DND-41 (cell line): ENCODE results near the gene FHIT.

ENCODE experiments used
- ATAC-seq: fragments of 200-7000 bp; cut with Tn5 transposase; 3 replicates; pipeline ENCODE4 v1.9.1; 2021; ENCODE audit warnings: low read depth; ENCODE audit not compliant: insufficient read depth
- DNase-seq: peaks from one replicate; pipeline ENCODE4 v3.0.0-alpha.2; 2020
- H2AFZ ChIP-seq: 2 replicates; pipeline ENCODE4 v1.6.0; 2012; ENCODE audit warnings: low read depth, low read length
- H3K27ac ChIP-seq: 2 replicates; pipeline ENCODE4 v1.5.1; 2012; ENCODE audit warnings: low read length, inconsistent platforms
- H3K27me3 ChIP-seq: fragments of 200-600 bp; sonication (generic); 2 replicates; pipeline ENCODE4 v1.6.0; 2012; ENCODE audit warnings: low read length, mild to moderate bottlenecking, inconsistent platforms; ENCODE audit not compliant: insufficient read depth, poor library complexity
- H3K36me3 ChIP-seq: 2 replicates; pipeline ENCODE4 v1.5.1; 2012; ENCODE audit warnings: low read length, inconsistent platforms; ENCODE audit not compliant: insufficient read depth
- H3K4me1 ChIP-seq: 2 replicates; pipeline ENCODE4 v1.5.1; 2012; ENCODE audit warnings: mild to moderate bottlenecking, low read length; ENCODE audit not compliant: insufficient read depth
- H3K4me2 ChIP-seq: 2 replicates; pipeline ENCODE4 v1.6.0; 2012; ENCODE audit warnings: mild to moderate bottlenecking, moderate library complexity, low read length, inconsistent platforms; ENCODE audit not compliant: insufficient read depth
- H3K4me3 ChIP-seq, 2 experiments: fragments of 200-600 bp in 1 of 2; shearing (Covaris generic) in 1 of 2; 2 replicates each; pipeline ENCODE4 v1.5.1; 2012 to 2016; ENCODE audit warnings: inconsistent platforms in 2 of 2, low read length in 2 of 2, mild to moderate bottlenecking in 2 of 2, low read depth in 1 of 2, moderate library complexity in 1 of 2
- H3K79me2 ChIP-seq: 2 replicates; pipeline ENCODE4 v1.6.0; 2012; ENCODE audit warnings: low read length, inconsistent platforms; ENCODE audit not compliant: insufficient read depth
- H3K9ac ChIP-seq: 2 replicates; pipeline ENCODE4 v1.6.0; 2012; ENCODE audit warnings: low read depth, mild to moderate bottlenecking, inconsistent platforms, low read length, moderate library complexity
- H3K9me3 ChIP-seq: 2 replicates; pipeline ENCODE4 v1.5.1; 2012; ENCODE audit warnings: low read length, moderate library complexity, mild to moderate bottlenecking, inconsistent platforms; ENCODE audit not compliant: insufficient read depth, severe bottlenecking
- H4K20me1 ChIP-seq: 2 replicates; pipeline ENCODE4 v1.6.0; 2012; ENCODE audit warnings: low read length; ENCODE audit not compliant: insufficient read depth
- EZH2 ChIP-seq: IDR thresholded peaks from 3 replicates; pipeline ENCODE4 v1.6.1; 2012; ENCODE audit warnings: borderline replicate concordance, low read depth, mild to moderate bottlenecking, moderate library complexity, low read length, inconsistent platforms; ENCODE audit not compliant: severe bottlenecking
- TF ChIP-seq, protein P1 (sequence below): IDR thresholded peaks from 2 replicates; pipeline ENCODE4 v1.5.1; 2012; ENCODE audit warnings: borderline replicate concordance, low read length, moderate library complexity, mild to moderate bottlenecking; ENCODE audit not compliant: poor library complexity, severe bottlenecking; ENCODE audit errors: extremely low read depth

The FHIT gene

DNA sequence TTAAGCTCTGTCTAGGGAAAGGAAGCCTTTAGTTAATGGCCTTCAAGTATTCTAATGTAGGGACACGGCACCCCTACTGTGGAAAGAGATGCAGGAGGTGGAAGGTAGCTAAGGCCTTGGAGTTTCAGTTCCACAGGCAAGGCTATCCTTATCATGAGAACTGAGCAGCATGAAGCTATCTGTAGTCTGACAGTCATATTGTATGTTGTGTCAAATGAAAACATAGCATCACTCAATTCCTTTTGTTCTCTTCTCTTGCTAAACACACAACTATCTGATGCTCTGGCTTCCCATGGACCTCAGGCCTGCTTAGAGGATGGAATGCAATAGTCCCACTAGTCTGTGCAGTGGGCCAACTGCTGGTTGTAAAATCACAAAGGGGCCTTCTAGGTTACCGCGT lies 380.9 kb downstream of the FHIT start:
- H3K4me3 ChIP-seq: no peak overlapping the region
- H3K79me2 ChIP-seq: no peaks in the 10 kb centered on the region
- no peaks in the 10 kb centered on the region for H3K4me1 ChIP-seq
- TF ChIP-seq, protein P1, sequence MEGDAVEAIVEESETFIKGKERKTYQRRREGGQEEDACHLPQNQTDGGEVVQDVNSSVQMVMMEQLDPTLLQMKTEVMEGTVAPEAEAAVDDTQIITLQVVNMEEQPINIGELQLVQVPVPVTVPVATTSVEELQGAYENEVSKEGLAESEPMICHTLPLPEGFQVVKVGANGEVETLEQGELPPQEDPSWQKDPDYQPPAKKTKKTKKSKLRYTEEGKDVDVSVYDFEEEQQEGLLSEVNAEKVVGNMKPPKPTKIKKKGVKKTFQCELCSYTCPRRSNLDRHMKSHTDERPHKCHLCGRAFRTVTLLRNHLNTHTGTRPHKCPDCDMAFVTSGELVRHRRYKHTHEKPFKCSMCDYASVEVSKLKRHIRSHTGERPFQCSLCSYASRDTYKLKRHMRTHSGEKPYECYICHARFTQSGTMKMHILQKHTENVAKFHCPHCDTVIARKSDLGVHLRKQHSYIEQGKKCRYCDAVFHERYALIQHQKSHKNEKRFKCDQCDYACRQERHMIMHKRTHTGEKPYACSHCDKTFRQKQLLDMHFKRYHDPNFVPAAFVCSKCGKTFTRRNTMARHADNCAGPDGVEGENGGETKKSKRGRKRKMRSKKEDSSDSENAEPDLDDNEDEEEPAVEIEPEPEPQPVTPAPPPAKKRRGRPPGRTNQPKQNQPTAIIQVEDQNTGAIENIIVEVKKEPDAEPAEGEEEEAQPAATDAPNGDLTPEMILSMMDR: no peak
- TF ChIP-seq EZH2: no peak
- H3K9ac ChIP-seq: no peak overlapping the region
- no peak overlapping the region for H2AFZ ChIP-seq
- H3K27me3 ChIP-seq: no peaks in the 10 kb centered on the region
- H3K9me3 ChIP-seq: no peaks in the 10 kb centered on the region
- no peak for DNase-seq
- H3K4me2 ChIP-seq: no peak overlapping the region
- no peaks in the 10 kb centered on the region for H4K20me1 ChIP-seq
- no peaks in the 10 kb centered on the region for H3K36me3 ChIP-seq
- no peak for ATAC-seq
- H3K27ac ChIP-seq: no peak overlapping the region

DNA sequence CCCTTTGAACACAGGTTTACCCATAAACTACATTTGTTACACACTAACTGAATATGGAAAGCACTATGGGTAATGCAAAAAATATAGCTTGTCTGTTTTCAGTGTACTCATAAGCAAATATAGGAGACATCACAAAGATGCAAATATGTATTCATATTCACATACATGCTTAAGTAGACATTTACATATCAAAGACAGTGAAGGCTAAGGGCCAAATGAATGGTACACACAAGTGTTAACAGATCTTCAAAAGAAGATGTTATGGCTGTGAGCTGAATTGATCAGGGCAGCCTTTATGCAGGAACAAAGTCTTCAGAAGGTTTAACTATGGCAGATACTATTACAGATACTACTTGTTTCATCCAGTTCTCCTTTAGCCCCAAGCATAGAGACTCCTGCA lies 384.1 kb downstream of the FHIT start:
- no peaks in the 10 kb centered on the region for H4K20me1 ChIP-seq
- no peaks in the 10 kb centered on the region for H3K36me3 ChIP-seq
- no peak overlapping the region for H3K9ac ChIP-seq
- DNase-seq (no peak), ATAC-seq (no peak)
- H3K4me1 ChIP-seq: no peaks in the 10 kb centered on the region
- H3K27ac ChIP-seq: no peak overlapping the region
- TF ChIP-seq, protein P1: no peak
- no peak for TF ChIP-seq EZH2
- no peaks in the 10 kb centered on the region for H3K79me2 ChIP-seq
- H3K4me3 ChIP-seq: no peak overlapping the region
- no peaks in the 10 kb centered on the region for H3K9me3 ChIP-seq
- H2AFZ ChIP-seq: no peak overlapping the region
- H3K4me2 ChIP-seq: no peak overlapping the region
- no peaks in the 10 kb centered on the region for H3K27me3 ChIP-seq

DNA sequence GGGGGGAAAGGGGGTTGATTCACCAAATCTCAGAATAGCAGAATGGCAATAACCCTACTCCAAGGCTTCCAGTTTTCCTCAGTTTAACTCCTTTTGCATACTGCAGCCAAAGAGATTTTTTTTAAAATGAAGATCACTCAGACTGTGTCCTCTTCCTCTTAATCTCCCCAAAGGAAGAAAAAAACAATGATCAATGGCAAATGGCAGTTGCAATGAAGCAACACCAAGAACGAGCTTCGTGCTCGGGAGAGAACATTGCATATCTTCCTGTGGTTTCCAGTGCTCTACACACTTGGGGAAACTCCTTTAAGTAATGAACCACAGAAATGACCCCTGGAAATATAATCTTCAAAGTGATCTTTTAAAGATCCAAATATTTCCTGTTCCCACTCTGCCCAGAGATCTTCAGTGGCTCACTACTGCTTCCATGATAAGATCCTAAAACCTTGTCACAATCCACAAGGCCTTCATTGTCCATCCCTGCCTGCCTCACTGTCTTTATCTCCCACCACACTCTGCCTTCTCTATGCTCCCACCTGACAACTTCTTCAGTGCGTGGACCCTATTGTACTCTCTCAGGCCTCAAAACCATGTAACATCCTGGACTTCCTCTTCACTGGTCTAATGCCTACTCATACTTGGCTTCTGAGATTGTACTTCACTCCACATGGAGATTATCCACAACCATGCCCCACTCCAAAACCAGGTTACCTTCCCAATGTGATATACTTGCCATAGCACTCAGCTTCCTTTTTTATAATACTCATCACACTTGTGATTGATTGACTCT lies 394.8 kb downstream of the FHIT start:
- ATAC-seq (no peak), DNase-seq (no peak)
- Histone ChIP-seq H3K4me3 (no peak overlapping the region), H3K4me1 (no peaks in the 10 kb centered on the region), H3K27me3 (no peaks in the 10 kb centered on the region), H3K9ac (no peak overlapping the region), H3K27ac (no peak overlapping the region), H3K9me3 (peaks cover 9% of the 10 kb centered on the region), H3K4me2 (no peak overlapping the region), H3K36me3 (no peaks in the 10 kb centered on the region), H4K20me1 (no peaks in the 10 kb centered on the region), H3K79me2 (no peaks in the 10 kb centered on the region), H2AFZ (no peak overlapping the region)
- no peak for TF ChIP-seq EZH2
- TF ChIP-seq, protein P1: no peak

DNA sequence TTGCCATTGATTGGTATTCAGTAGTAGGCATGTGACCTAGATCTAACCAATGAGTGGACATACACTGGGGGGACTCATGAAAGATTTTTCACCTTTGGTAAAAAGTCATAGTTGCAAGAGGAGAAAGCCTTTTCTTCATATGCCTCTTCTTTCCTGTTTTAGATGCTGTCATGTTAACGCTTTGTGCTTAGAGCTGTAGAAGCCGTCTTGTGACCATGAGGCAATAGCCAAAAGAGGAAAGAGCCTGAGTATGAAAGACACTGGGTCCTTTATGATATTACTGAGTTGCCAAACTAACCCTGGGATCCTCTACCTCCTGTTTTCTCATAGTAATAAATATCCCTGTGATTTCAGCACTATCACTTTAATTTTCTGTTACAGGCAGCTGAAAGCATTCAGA lies 396.0 kb downstream of the FHIT start:
- Histone ChIP-seq H3K4me1 (no peaks in the 10 kb centered on the region), H3K9me3 (peaks cover 9% of the 10 kb centered on the region), H3K79me2 (no peaks in the 10 kb centered on the region), H4K20me1 (no peaks in the 10 kb centered on the region), H3K27ac (no peak overlapping the region), H3K4me2 (no peak overlapping the region), H3K4me3 (no peak overlapping the region), H3K9ac (no peak overlapping the region), H3K27me3 (no peaks in the 10 kb centered on the region), H3K36me3 (no peaks in the 10 kb centered on the region), H2AFZ (no peak overlapping the region)
- TF ChIP-seq, protein P1: no peak
- TF ChIP-seq EZH2: no peak
- DNase-seq (no peak), ATAC-seq (no peak)
